GM12864 (cell line): ENCODE measurements around the gene HTRA3.

Source experiments
- DNase-seq: peaks from one replicate; pipeline ENCODE4 v3.0.0-alpha.2; 2011; ENCODE audit warnings: low read depth
- H3K4me3 ChIP-seq: 2 replicates; pipeline ENCODE4 v1.5.1; 2011; ENCODE audit warnings: mild to moderate bottlenecking, low read depth, low read length, control low read depth
- CTCF ChIP-seq: IDR thresholded peaks from 2 replicates; pipeline ENCODE4 v1.5.1; 2011; ENCODE audit warnings: low read depth, mild to moderate bottlenecking, moderate library complexity, low read length, control low read depth, inconsistent platforms; ENCODE audit errors: missing control alignments

Gene HTRA3

DNA sequence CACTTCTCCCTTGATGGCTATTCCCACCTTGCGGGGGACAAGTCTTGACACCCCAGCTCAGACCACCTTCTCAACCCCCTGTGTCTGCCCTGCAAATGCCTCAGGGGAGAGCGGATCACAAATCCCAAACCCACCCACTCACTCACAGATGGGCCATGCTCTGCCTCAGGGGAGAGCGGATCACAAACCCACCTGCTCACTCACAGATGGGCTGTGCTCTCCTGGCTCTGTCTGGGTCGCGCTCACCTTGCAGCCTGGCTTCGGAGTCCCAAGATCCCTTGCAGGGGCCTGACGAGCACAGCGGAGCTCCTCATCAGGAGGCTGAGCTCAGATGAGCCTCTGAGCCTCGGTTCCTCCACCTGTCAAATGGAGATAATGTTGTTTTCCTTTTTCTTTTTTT is 38.6 kb downstream of the HTRA3 start:
- H3K4me3 ChIP-seq = no peak overlapping the region
- no peak for TF ChIP-seq CTCF
- no peak for DNase-seq

GRCh38 chr4:8308856-8309771 is 39.6 kb downstream of the HTRA3 start:
- TF ChIP-seq CTCF = no peak
- no peak overlapping the region for H3K4me3 ChIP-seq
- DNase-seq = no peak

GRCh38 chr4:8310306-8310705 is 40.8 kb downstream of the HTRA3 start:
- no peak for TF ChIP-seq CTCF
- no peak for DNase-seq
- no peak overlapping the region for H3K4me3 ChIP-seq

GRCh38 chr4:8311101-8312068 is 41.8 kb downstream of the HTRA3 start:
- DNase-seq = no peak
- TF ChIP-seq CTCF = no peak
- H3K4me3 ChIP-seq = no peak overlapping the region

DNA sequence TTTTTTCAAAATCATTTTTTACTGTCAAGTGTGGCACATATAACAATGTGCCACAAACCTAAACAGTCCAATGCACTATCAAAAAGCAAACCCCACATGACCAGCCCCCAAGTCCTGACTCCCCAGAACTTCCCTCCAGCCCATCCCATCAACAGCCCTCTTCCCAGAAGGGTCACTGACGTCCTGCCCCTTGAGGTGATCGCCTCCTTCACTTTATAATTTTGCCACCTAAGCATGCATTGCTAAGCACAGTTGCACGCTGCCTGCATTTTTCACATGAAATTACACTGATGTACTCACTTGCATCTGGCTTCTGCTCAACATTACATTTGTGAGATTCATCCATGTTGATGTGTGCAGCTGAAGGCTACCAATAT is 42.5 kb downstream of the HTRA3 start:
- H3K4me3 ChIP-seq = no peak overlapping the region
- TF ChIP-seq CTCF = no peak
- DNase-seq = no peak

DNA sequence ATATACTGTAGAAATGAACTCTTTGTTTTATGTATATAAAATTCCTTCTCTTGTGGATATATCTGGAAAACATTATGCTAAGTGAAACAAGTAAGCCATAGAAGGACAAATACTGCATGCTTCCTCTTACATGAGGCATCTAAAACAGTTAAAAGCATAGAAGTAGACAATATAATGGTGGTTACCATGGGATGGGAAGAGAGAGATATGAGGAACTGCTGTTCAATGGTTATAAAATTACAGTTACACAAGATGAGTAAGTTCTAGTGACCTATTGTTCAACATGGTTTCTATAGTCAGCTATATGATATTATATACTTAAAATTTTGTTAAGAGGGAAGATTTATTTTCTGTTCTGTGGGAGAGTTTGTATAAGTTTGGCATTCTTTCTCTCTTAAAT is 43.4 kb downstream of the HTRA3 start:
- DNase-seq = no peak
- TF ChIP-seq CTCF = no peak
- no peak overlapping the region for H3K4me3 ChIP-seq
